SK-N-SH (cell line): ENCODE measurements around the gene ANKS1B. TPM values are rescaled to one million over a fixed set of nuclear protein-coding genes. Genes with fewer than 3 reads are reported as not detected.

Source experiments
- CTCF ChIA-PET: fragments of 300-600, 350-600 bp; formaldehyde crosslinking; extraction: SDS; loops from one replicate; lab custom pipeline; 2021; lab: Yijun Ruan, JAX
- POLR2A ChIA-PET: fragments of 350-600 bp; sonication (Branson Sonifier 250); formaldehyde crosslinking; extraction: SDS; loops from one replicate; lab custom pipeline; 2020; ENCODE audit warnings: antibody characterized with exemption, inconsistent platforms; lab: Yijun Ruan, JAX
- DNase-seq: peaks from one replicate; pipeline ENCODE4 v3.0.0; 2012
- H2AFZ ChIP-seq: fragments of 200-600 bp; sonication (generic); 2 replicates; pipeline ENCODE4 v1.8.1; 2016; ENCODE audit warnings: antibody characterized with exemption, mild to moderate bottlenecking, low read depth
- H3F3A ChIP-seq: fragments of 200-600 bp; sonication (generic); replicated peaks from 2 replicates; pipeline ENCODE3; 2016; ENCODE audit warnings: antibody characterized with exemption, mild to moderate bottlenecking; ENCODE audit not compliant: insufficient read depth
- H3K27ac ChIP-seq, 2 experiments: fragments of 200-500 bp in 1 of 2; fragments of 200-600 bp in 1 of 2; sonication (Bioruptor generic) in 1 of 2; sonication (generic), shearing (Covaris generic) in 1 of 2; 2 replicates each; pipeline versions ENCODE4 v1.5.1 to v1.6.1; 2014 to 2016; ENCODE audit warnings: low read depth in 2 of 2, inconsistent platforms in 1 of 2, low read length in 1 of 2, mild to moderate bottlenecking in 1 of 2, mixed read lengths in 1 of 2
- H3K27me3 ChIP-seq: fragments of 200-600 bp; sonication (generic), shearing (Covaris generic); 2 replicates; pipeline ENCODE4 v1.6.1; 2016; ENCODE audit warnings: mixed run types; ENCODE audit not compliant: insufficient read depth
- H3K36me3 ChIP-seq, 2 experiments: fragments of 200-500 bp in 1 of 2; fragments of 200-600 bp in 1 of 2; sonication (Bioruptor generic) in 1 of 2; sonication (generic) in 1 of 2; replicated peaks in 1 of 2; 2 replicates each; pipeline versions ENCODE3 to v1.5.1; 2014 to 2016; ENCODE audit warnings: low read length in 1 of 2, mild to moderate bottlenecking in 1 of 2; ENCODE audit not compliant: insufficient read depth in 2 of 2, control insufficient read depth in 1 of 2
- H3K4me1 ChIP-seq, 2 experiments: fragments of 200-500 bp in 1 of 2; fragments of 200-600 bp in 1 of 2; sonication (Bioruptor generic) in 1 of 2; sonication (generic), shearing (Covaris generic) in 1 of 2; 2 replicates each; pipeline versions ENCODE4 v1.5.1 to v1.6.1; 2014 to 2016; ENCODE audit warnings: low read depth in 1 of 2, low read length in 1 of 2, mixed run types in 1 of 2; ENCODE audit not compliant: insufficient read depth in 2 of 2, control insufficient read depth in 1 of 2
- H3K4me2 ChIP-seq: fragments of 200-600 bp; sonication (generic), shearing (Covaris generic); 2 replicates; pipeline ENCODE4 v1.6.1; 2017; ENCODE audit warnings: mixed run types
- H3K4me3 ChIP-seq, 2 experiments: fragments of 200-500 bp in 1 of 2; fragments of 200-600 bp in 1 of 2; sonication (Bioruptor generic) in 1 of 2; sonication (generic), shearing (Covaris generic) in 1 of 2; 2 replicates each; pipeline versions ENCODE4 v1.5.1 to v1.8.1; 2014 to 2016; ENCODE audit warnings: low read depth in 2 of 2, inconsistent platforms in 1 of 2, low read length in 1 of 2, mild to moderate bottlenecking in 1 of 2, mixed read lengths in 1 of 2, moderate library complexity in 1 of 2
- H3K79me2 ChIP-seq: fragments of 200-600 bp; sonication (generic); 2 replicates; pipeline ENCODE4 v1.8.1; 2017; ENCODE audit warnings: mild to moderate bottlenecking; ENCODE audit not compliant: insufficient read depth
- H3K9ac ChIP-seq: fragments of 200-600 bp; sonication (generic); 2 replicates; pipeline ENCODE4 v1.6.1; 2017; ENCODE audit warnings: mixed run types
- H3K9me2 ChIP-seq: fragments of 200-600 bp; sonication (generic); 2 replicates; pipeline ENCODE4 v1.6.1; 2017; ENCODE audit warnings: mixed run types
- H3K9me3 ChIP-seq: fragments of 200-600 bp; sonication (generic); 2 replicates; pipeline ENCODE4 v1.6.1; 2017; ENCODE audit warnings: mixed run types, mild to moderate bottlenecking, moderate library complexity
- H4K20me1 ChIP-seq: fragments of 200-600 bp; sonication (generic); 2 replicates; pipeline ENCODE4 v1.6.1; 2017; ENCODE audit warnings: mild to moderate bottlenecking, mixed run types; ENCODE audit not compliant: insufficient read depth
- EP300 ChIP-seq, 2 experiments: IDR thresholded peaks; 2 replicates each; pipeline versions ENCODE4 v1.4.0 to v1.6.1; 2012; ENCODE audit warnings: borderline replicate concordance in 1 of 2, low read depth in 1 of 2, low read length in 1 of 2
- EZH2phosphoT487 ChIP-seq: fragments of 200-600 bp; sonication (generic); IDR thresholded peaks from 2 replicates; pipeline ENCODE4 v1.6.1; 2017; ENCODE audit warnings: low read depth, mixed run types, mild to moderate bottlenecking, antibody characterized with exemption, moderate library complexity, borderline replicate concordance
- FOSL2 ChIP-seq: IDR thresholded peaks from 2 replicates; pipeline ENCODE4 v1.4.0; 2012; ENCODE audit warnings: low read depth, mild to moderate bottlenecking, moderate library complexity, borderline replicate concordance
- GATA2 ChIP-seq: sonication (generic); formaldehyde crosslinking; IDR thresholded peaks from 2 replicates; pipeline ENCODE4 v1.5.0; 2020; ENCODE audit warnings: mild to moderate bottlenecking, missing genetic modification reagents
- MEF2A ChIP-seq: IDR thresholded peaks from 2 replicates; pipeline ENCODE4 v1.4.0; 2012; ENCODE audit warnings: low read depth, borderline replicate concordance
- RCOR1 ChIP-seq: fragments of 150-350 bp; IDR thresholded peaks from 2 replicates; pipeline ENCODE4 v1.6.1; 2017; ENCODE audit warnings: antibody characterized with exemption, low read length
- SIN3A ChIP-seq: IDR thresholded peaks from 2 replicates; pipeline ENCODE4 v1.6.1; 2012; ENCODE audit warnings: low read depth, mild to moderate bottlenecking, low read length, moderate library complexity, borderline replicate concordance
- SMC3 ChIP-seq: IDR thresholded peaks from 2 replicates; pipeline ENCODE4 v1.6.1; 2012; ENCODE audit warnings: low read depth, low read length, improper control_type of control experiment
- TAF1 ChIP-seq: IDR thresholded peaks from 2 replicates; pipeline ENCODE4 v1.6.1; 2012; ENCODE audit warnings: low read depth, mild to moderate bottlenecking, low read length, moderate library complexity, borderline replicate concordance
- WGBS: methylation state at CpG from one replicate; pipeline ENCODE4 v1.1.6; 2017; ENCODE audit warnings: low lambda C conversion rate; 5-methylcytosine and 5-hydroxymethylcytosine counted together
- polyA plus RNA-seq, 3 experiments: library from polyadenylated mRNA; depleted of rRNA; stranded (reverse); fragments of >200 nt; gene quantifications; 2 replicates each; pipeline ENCODE4 v1.2.3, GENCODE V29; 2012
- TF ChIP-seq, protein P1 (sequence below): IDR thresholded peaks from 2 replicates; pipeline ENCODE4 v1.4.0; 2012; ENCODE audit warnings: low read depth, borderline replicate concordance
- TF ChIP-seq, protein P2 (sequence below): IDR thresholded peaks from 2 replicates; pipeline ENCODE4 v1.4.0; 2012; ENCODE audit warnings: low read depth, borderline replicate concordance
- TF ChIP-seq, protein P3 (sequence below): fragments of 200-600 bp; sonication (generic); IDR thresholded peaks from 2 replicates; pipeline ENCODE4 v1.6.1; 2017; ENCODE audit warnings: antibody characterized with exemption, mild to moderate bottlenecking, moderate library complexity
- TF ChIP-seq, protein P4 (sequence below): fragments of 150-350 bp; IDR thresholded peaks from 2 replicates; pipeline ENCODE4 v1.6.1; 2017; ENCODE audit warnings: antibody characterized with exemption, low read length, low read depth, borderline replicate concordance
- TF ChIP-seq, protein P5 (sequence below): IDR thresholded peaks from 2 replicates; pipeline ENCODE4 v1.4.0; 2012; ENCODE audit warnings: low read depth
- TF ChIP-seq, protein P6 (sequence below): fragments of 150-350 bp; IDR thresholded peaks from 2 replicates; pipeline ENCODE4 v1.6.1; 2016; ENCODE audit warnings: mild to moderate bottlenecking, low read depth, low read length

Gene ANKS1B
- polyA plus RNA-seq, 1 of the 3 experiments (the other 2 are of a cell fraction), result 1.8 TPM

DNA sequence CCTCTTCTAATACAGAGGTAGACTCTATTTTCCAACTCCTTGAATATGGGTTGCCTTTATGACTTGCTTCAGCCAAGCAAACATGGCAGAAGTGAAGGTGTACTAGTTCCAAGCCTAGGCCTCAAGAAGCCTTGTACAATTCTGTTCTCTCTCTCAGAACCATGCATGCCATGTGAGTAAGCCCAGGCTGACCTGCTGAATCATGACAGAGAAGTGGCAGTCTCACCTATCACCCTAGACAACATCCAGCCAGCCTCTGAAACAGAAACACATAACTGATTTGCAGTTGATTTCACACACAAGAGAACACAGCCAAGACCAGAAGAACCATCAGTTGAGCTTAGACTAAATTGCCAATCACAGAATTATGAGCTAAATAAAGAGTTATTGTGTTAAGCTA is 180.0 kb downstream of the ANKS1B start:
- peaks cover under 1% of the 10 kb centered on the region for H3F3A ChIP-seq
- no peak overlapping the region for H3K4me2 ChIP-seq
- no peaks in the 10 kb centered on the region for H3K4me1 ChIP-seq
- no peak overlapping the region for H3K4me3 ChIP-seq
- no peak for DNase-seq
- no peaks in the 10 kb centered on the region for H3K27me3 ChIP-seq
- ChIA-PET POLR2A (no interaction called here), CTCF (no interaction called here)
- TF ChIP-seq EP300 (IDR thresholded peaks at IDR 0.05; ENCODE audit: borderline replicate concordance in 1 of 2, low read depth in 1 of 2, low read length in 1 of 2) (no peak), SIN3A (no peak), TAF1 (no peak)
- TF ChIP-seq, protein P1, sequence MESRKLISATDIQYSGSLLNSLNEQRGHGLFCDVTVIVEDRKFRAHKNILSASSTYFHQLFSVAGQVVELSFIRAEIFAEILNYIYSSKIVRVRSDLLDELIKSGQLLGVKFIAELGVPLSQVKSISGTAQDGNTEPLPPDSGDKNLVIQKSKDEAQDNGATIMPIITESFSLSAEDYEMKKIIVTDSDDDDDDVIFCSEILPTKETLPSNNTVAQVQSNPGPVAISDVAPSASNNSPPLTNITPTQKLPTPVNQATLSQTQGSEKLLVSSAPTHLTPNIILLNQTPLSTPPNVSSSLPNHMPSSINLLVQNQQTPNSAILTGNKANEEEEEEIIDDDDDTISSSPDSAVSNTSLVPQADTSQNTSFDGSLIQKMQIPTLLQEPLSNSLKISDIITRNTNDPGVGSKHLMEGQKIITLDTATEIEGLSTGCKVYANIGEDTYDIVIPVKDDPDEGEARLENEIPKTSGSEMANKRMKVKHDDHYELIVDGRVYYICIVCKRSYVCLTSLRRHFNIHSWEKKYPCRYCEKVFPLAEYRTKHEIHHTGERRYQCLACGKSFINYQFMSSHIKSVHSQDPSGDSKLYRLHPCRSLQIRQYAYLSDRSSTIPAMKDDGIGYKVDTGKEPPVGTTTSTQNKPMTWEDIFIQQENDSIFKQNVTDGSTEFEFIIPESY, result no peak
- TF ChIP-seq, protein P2, sequence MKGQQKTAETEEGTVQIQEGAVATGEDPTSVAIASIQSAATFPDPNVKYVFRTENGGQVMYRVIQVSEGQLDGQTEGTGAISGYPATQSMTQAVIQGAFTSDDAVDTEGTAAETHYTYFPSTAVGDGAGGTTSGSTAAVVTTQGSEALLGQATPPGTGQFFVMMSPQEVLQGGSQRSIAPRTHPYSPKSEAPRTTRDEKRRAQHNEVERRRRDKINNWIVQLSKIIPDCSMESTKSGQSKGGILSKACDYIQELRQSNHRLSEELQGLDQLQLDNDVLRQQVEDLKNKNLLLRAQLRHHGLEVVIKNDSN, result no peak
- TF ChIP-seq, protein P3, sequence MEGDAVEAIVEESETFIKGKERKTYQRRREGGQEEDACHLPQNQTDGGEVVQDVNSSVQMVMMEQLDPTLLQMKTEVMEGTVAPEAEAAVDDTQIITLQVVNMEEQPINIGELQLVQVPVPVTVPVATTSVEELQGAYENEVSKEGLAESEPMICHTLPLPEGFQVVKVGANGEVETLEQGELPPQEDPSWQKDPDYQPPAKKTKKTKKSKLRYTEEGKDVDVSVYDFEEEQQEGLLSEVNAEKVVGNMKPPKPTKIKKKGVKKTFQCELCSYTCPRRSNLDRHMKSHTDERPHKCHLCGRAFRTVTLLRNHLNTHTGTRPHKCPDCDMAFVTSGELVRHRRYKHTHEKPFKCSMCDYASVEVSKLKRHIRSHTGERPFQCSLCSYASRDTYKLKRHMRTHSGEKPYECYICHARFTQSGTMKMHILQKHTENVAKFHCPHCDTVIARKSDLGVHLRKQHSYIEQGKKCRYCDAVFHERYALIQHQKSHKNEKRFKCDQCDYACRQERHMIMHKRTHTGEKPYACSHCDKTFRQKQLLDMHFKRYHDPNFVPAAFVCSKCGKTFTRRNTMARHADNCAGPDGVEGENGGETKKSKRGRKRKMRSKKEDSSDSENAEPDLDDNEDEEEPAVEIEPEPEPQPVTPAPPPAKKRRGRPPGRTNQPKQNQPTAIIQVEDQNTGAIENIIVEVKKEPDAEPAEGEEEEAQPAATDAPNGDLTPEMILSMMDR, result no peak
- H3K9me3 ChIP-seq, result no peaks in the 10 kb centered on the region
- H3K9ac ChIP-seq, result no peak overlapping the region
- no peaks in the 10 kb centered on the region for H3K79me2 ChIP-seq
- no peaks in the 10 kb centered on the region for H3K36me3 ChIP-seq
- no peak overlapping the region for H2AFZ ChIP-seq
- no peak overlapping the region for H3K27ac ChIP-seq
- H4K20me1 ChIP-seq, result no peaks in the 10 kb centered on the region
- no peaks in the 10 kb centered on the region for H3K9me2 ChIP-seq

DNA sequence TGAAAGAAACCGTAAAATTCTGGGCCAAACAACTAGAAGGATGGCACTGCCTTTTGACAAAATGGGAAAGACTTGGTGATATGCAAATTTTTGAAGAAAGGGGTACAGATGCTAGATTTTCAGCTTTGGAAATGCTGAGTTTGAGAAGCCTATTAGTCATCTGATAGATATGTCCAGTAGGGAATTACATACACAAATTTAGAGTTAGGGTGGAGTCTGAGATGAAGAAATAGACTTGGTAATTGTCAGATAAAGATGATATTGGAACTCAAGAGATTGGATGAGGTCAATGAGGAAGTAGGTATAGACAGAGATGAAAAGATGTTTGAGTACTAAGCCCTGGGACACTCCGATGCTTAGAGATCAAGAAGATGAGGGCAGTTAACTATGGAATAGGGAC is 184.1 kb downstream of the ANKS1B start:
- Histone ChIP-seq H4K20me1 (no peaks in the 10 kb centered on the region), H2AFZ (no peak overlapping the region), H3K4me1 (no peaks in the 10 kb centered on the region), H3K79me2 (no peaks in the 10 kb centered on the region), H3F3A (no peaks in the 10 kb centered on the region), H3K27me3 (no peaks in the 10 kb centered on the region), H3K27ac (no peak overlapping the region), H3K36me3 (no peaks in the 10 kb centered on the region), H3K9me3 (no peaks in the 10 kb centered on the region), H3K4me3 (no peak overlapping the region), H3K9me2 (no peaks in the 10 kb centered on the region), H3K9ac (no peak overlapping the region), H3K4me2 (no peak overlapping the region)
- CTCF ChIA-PET, result interaction anchor here (1.7 kb wide), 1 partner anchor 11 kb away, joined by 6 read pairs; no protein-coding TSS in a partner anchor
- DNase-seq, result no peak
- 89% methylated on average over 2 of the region's 2 CpGs for WGBS
- POLR2A ChIA-PET, result no interaction called here
- TF ChIP-seq EZH2phosphoT487 (no peak), SMC3 (no peak), SIN3A (no peak), GATA2 (no peak), MEF2A (no peak), FOSL2 (no peak), TAF1 (no peak), RCOR1 (no peak)
- TF ChIP-seq, protein P2, result no peak
- TF ChIP-seq, protein P4, sequence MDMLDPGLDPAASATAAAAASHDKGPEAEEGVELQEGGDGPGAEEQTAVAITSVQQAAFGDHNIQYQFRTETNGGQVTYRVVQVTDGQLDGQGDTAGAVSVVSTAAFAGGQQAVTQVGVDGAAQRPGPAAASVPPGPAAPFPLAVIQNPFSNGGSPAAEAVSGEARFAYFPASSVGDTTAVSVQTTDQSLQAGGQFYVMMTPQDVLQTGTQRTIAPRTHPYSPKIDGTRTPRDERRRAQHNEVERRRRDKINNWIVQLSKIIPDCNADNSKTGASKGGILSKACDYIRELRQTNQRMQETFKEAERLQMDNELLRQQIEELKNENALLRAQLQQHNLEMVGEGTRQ, result no peak
- TF ChIP-seq, protein P3, result no peak
- TF ChIP-seq, protein P5, sequence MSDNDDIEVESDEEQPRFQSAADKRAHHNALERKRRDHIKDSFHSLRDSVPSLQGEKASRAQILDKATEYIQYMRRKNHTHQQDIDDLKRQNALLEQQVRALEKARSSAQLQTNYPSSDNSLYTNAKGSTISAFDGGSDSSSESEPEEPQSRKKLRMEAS, result no peak
- TF ChIP-seq, protein P6, sequence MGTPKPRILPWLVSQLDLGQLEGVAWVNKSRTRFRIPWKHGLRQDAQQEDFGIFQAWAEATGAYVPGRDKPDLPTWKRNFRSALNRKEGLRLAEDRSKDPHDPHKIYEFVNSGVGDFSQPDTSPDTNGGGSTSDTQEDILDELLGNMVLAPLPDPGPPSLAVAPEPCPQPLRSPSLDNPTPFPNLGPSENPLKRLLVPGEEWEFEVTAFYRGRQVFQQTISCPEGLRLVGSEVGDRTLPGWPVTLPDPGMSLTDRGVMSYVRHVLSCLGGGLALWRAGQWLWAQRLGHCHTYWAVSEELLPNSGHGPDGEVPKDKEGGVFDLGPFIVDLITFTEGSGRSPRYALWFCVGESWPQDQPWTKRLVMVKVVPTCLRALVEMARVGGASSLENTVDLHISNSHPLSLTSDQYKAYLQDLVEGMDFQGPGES, result no peak
